Right cardiac atrium (tissue), 5 donors: ENCODE measurements around the gene C16orf96. TPM values are rescaled to one million over a fixed set of nuclear protein-coding genes. Genes with fewer than 3 reads are reported as not detected.

ENCODE experiments used
- ATAC-seq, 2 donors: fragments of 200-7000 bp; cut with Tn5 transposase; one replicate each; pipeline versions ENCODE4 v1.8.0 to v1.9.1; 2020; ENCODE audit warnings: moderate library complexity in 2 of 2, mild to moderate bottlenecking in 1 of 2
- DNase-seq, 3 donors: peaks; one replicate each; pipeline ENCODE4 v3.0.0-alpha.2; 2020
- H3K27ac ChIP-seq: one replicate; pipeline ENCODE4 v1.5.1; 2013; ENCODE audit warnings: mild to moderate bottlenecking, low read length, control low read depth, moderate library complexity
- H3K27me3 ChIP-seq: one replicate; pipeline ENCODE4 v1.6.1; 2013; ENCODE audit not compliant: control insufficient read depth, insufficient read depth
- H3K4me1 ChIP-seq: one replicate; pipeline ENCODE4 v1.6.1; 2013; ENCODE audit warnings: low read length; ENCODE audit not compliant: control insufficient read depth, insufficient read depth
- H3K4me3 ChIP-seq: one replicate; pipeline ENCODE4 v1.5.1; 2013; ENCODE audit warnings: low read length, control low read depth
- H3K9me3 ChIP-seq: one replicate; pipeline ENCODE4 v1.6.1; 2013; ENCODE audit warnings: low read length; ENCODE audit not compliant: control insufficient read depth
- WGBS: extraction: QIAGEN DNeasy Blood & Tissue Kit; methylation state at CpG from one replicate; pipeline ENCODE4 v1.1.7; 2013; 5-methylcytosine and 5-hydroxymethylcytosine counted together
- intact Hi-C, 4 donors: fragments of 100-400 bp; cut with DNase I; formaldehyde crosslinking; loops; one replicate each; pipeline versions ENCODE4 v1.11.0 to v1.14.0; 2022 to 2023
- polyA plus RNA-seq: library from polyadenylated mRNA; stranded (reverse); fragments of 200-250 nt; gene quantifications from one replicate; pipeline ENCODE4 v1.2.3, GENCODE V29; 2013
- total RNA-seq, 4 donors: library from RNA; stranded (reverse); fragmentation: NEBNext Ultra II Directional; extraction: Animal tissue kit (Norgen Biotek cat#: 25700); gene quantifications; one replicate each; pipeline ENCODE4 v1.2.1, GENCODE V29; 2021
- donor health status: healthy with polysubstance abuse.
- donor health status: DM: no; HTN: yes; CAD: no.
- donor health status: DM: no; HTN: no; CAD: no.
- donor health status: DM: no; HTN: yes; CAD: no; lungs with severe emphysema.
- donor health status: DM: yes; HTN: yes; CAD: no.

The C16orf96 gene
- total and polyA plus RNA-seq, 5 donors: 0.02 to 0.09 (median 0.08) TPM; not detected in 1

DNA sequence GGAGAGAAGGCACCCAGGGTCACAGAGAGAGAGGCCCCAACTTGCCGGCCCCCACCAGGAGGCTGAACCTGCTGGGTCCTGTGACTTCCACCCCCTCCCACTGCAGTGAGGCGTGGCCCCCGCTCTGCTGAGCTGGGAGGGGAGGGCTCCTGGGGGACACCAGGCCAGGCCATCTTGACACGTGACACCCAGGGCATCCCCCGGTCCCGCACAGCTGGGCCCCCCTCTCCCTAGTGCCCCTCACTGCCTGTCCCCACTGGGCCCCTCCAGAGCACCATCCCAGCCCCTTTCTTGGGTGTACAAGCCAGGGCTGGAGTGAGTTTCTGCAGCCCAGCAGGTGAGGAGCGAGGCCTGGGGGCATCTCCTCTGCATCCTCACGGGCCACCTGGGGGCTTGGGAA lies 46.2 kb downstream of the C16orf96 start:
- ATAC-seq (peak in 1 of 2 donors; percentile 30), DNase-seq (no peak)
- Histone ChIP-seq H3K4me3 (no peak overlapping the region), H3K27ac (no peak overlapping the region), H3K4me1 (no peaks in the 10 kb centered on the region), H3K27me3 (no peaks in the 10 kb centered on the region), H3K9me3 (no peaks in the 10 kb centered on the region)
- intact Hi-C loops: no loop called here
- 61% methylated on average over 8 of the region's 8 CpGs for WGBS

DNA sequence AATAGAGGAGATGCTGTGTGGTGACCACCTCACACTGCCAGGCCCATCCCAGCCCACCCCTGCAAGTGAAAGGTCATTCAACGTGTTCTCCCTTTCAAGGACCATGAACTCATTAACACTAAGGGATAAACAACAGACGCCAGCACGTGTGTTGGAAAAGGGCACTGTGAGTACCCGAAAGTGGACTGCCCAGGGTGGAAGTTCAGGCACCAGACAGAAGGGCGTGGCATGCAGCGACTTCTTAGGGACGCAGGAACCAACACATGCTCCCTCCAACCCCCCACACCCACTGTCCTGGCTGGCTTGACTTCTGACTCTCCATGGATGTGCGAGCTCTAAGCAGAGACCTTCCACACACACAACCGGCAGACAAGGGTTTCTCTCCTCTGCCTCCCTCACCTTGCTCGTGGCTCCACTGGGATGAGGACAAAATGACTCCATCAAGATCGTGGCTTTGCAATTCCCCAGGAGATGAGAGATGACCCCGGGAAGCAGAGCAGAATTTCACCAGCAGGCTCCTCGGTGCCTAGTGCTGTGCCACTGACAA lies 47.6 kb downstream of the C16orf96 start:
- no peaks in the 10 kb centered on the region for H3K4me1 ChIP-seq
- whole genome bisulfite sequencing: 73% methylated on average over 13 of the region's 13 CpGs
- H3K27me3 ChIP-seq: no peaks in the 10 kb centered on the region
- H3K4me3 ChIP-seq: no peak overlapping the region
- no peak for DNase-seq
- no peak overlapping the region for H3K27ac ChIP-seq
- no peak for ATAC-seq
- H3K9me3 ChIP-seq: no peaks in the 10 kb centered on the region
- intact Hi-C loops: no loop called here

DNA sequence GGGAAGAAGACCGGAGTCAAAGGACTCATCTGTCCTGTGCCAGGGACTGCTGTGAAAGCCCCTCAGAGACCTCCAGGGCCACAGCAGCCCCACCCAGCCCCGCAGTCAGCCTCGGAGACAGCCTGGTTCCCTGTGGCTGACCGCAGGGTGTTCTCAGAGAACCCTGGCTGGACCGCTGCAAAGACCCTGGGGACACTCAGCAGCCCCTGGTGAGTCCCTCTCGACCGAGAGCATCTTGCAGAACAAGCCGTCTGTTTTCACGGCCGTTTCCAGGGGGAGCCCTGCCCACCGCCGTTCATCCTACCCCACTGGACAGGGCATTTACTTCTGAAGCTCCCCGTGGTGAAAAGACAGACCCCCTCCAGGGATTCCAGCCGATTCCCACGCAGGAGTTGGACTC lies 48.3 kb downstream of the C16orf96 start:
- no peaks in the 10 kb centered on the region for H3K27me3 ChIP-seq
- no peak overlapping the region for H3K4me3 ChIP-seq
- intact Hi-C loops: no loop called here
- H3K4me1 ChIP-seq: no peaks in the 10 kb centered on the region
- 41% methylated on average over 15 of the region's 15 CpGs for WGBS
- H3K9me3 ChIP-seq: no peaks in the 10 kb centered on the region
- no peak overlapping the region for H3K27ac ChIP-seq
- ATAC-seq (peak in 1 of 2 donors; percentile 2), DNase-seq (no peak)

DNA sequence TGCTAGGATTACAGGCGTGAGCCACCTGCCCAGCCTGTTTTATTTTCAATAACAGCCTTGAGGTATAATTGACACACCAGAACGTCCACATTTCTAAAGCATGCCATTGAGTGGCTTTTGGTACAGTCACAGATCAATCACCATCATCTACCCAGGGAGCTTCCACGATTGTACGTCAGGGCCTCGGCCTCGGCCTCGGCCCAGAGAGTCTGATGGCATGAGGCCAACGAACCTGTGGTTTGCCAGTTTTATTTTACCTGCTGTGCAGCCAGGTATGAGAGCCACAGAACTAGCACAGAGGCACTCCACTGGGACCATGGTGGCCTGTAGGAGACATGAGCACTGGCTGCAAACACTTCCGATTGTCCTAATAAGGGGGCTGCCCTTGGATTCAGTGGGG lies 50.2 kb downstream of the C16orf96 start:
- Histone ChIP-seq H3K9me3 (no peaks in the 10 kb centered on the region), H3K27me3 (no peaks in the 10 kb centered on the region), H3K4me3 (no peak overlapping the region), H3K27ac (no peak overlapping the region), H3K4me1 (no peaks in the 10 kb centered on the region)
- 88% methylated on average over 9 of the region's 9 CpGs for WGBS
- DNase-seq (no peak), ATAC-seq (no peak)
- intact Hi-C loops: no loop called here

DNA sequence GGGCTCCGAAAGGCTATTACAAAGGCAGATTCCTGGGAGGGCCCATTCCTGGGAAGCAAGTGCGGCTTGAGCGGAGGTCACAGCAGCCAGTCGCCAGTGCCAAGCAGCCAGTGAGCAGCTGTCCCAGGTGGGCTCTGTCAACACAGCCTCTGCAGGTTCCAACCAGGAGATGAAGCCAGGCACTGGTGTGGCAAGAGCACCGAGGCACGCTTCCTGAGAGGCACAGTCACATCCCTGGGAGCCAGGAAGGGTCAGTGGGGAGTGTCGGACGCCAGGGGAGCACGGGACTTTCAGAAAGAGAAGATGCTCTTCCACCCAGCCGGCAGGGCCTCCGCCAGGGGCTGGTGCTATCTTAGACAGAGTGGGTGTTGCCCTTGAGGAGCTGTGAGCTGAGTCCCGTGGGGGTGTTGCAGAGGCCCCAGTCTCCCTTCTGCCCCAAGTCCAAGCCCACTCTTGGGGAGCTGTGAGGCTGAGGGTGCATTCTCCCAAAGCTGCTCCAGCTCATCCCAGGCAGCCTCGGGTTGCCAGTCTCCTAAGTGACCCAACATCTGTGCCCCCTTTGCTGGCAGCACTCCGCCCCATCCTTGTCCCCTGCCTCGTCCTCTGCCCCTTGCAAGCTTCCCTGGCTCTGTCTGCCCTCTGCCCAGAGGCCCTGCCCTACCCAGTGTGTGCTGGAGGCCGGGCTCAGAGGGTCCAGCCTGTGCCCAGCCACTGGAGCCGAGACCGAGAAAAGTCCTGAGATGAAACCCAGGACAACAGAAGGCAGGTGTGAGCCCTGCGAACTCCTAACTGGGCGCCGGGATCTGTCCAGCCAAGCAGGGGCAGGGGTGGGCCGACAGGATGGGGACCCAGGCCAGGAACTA lies 51.9 kb downstream of the C16orf96 start:
- ATAC-seq: no peak
- intact Hi-C loops: no loop called here
- WGBS: 86% methylated on average over 22 of the region's 22 CpGs

DNA sequence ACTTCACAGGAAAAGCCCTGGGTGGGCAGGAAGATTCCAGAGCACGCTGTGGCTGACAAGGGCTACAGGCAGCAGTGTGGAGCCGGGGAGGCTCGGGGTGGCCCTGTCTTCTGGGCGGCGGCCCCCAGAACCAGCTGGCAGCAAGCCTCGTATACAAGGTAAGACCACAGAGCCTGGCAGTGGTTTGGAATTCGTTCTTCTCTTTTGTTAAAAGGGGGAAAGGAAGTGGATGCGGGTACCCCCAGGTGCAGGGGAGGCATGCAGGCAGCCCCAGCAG lies 52.5 kb downstream of the C16orf96 start:
- WGBS: 80% methylated on average over 8 of the region's 8 CpGs
- intact Hi-C loops: no loop called here
- Histone ChIP-seq H3K9me3 (no peaks in the 10 kb centered on the region), H3K4me3 (no peak overlapping the region), H3K4me1 (peaks cover 5% of the 10 kb centered on the region), H3K27me3 (no peaks in the 10 kb centered on the region), H3K27ac (no peak overlapping the region)
- ATAC-seq (no peak), DNase-seq (no peak)

More for the DNA sequence above, 51.9 kb downstream of the C16orf96 start:
- no peaks in the 10 kb centered on the region for H3K9me3 ChIP-seq
- no peak overlapping the region for H3K4me3 ChIP-seq
- DNase-seq: peak in 1 of 3 donors; percentile 32
- H3K27me3 ChIP-seq: no peaks in the 10 kb centered on the region
- no peaks in the 10 kb centered on the region for H3K4me1 ChIP-seq
- H3K27ac ChIP-seq: no peak overlapping the region

DNA sequence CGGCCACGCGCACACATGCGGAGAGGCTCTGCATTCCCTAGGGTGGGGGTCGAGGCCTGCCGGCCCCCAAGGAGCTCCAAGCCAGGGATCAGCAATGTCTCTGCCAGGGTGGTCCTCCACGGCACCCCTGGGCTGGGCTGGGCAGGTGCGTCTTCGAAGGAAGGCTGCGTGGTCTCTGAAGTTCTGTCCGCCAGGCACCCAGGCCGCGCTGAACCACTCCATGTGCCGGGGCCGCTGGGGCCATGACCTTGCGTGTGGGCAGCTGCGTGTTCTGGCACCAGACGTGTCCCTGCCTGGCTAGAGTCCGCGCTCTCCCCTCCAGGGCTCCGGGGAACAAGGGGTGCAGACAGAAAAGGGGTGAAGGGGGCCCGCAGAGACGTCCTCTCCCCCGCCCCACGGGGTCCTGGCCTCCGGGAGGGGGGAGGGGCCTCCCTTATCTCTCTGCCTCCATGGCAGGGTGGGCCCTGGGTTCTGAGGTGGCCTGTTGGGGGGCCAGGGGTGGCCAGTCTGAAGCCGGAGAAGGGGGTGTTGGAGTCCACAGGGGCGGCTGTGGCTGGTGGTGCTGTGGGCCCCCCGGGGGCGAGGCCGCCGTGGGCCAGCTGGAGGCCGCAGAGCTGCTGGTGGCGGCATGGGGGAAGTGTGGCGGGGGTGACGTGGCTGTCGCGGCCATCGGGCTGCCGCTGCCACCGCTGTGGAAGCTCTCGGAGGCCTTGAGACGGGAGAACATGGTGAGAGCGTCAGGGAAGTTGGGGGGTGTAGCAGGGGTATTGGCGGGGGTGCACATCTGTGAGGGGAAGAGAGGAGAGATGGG lies 53.3 kb downstream of the C16orf96 start:
- intact Hi-C loops: loop anchor here in 1 of 4 donors (10.0 kb wide), 1 partner anchor 95 kb away; no protein-coding TSS in a partner anchor
- no peaks in the 10 kb centered on the region for H3K9me3 ChIP-seq
- DNase-seq: peak in 1 of 3 donors; percentile 50
- H3K4me3 ChIP-seq: no peak overlapping the region
- no peak overlapping the region for H3K27ac ChIP-seq
- ATAC-seq: no peak
- no peaks in the 10 kb centered on the region for H3K27me3 ChIP-seq
- H3K4me1 ChIP-seq: peaks cover 8% of the 10 kb centered on the region
- 84% methylated on average over 45 of the region's 45 CpGs for WGBS

DNA sequence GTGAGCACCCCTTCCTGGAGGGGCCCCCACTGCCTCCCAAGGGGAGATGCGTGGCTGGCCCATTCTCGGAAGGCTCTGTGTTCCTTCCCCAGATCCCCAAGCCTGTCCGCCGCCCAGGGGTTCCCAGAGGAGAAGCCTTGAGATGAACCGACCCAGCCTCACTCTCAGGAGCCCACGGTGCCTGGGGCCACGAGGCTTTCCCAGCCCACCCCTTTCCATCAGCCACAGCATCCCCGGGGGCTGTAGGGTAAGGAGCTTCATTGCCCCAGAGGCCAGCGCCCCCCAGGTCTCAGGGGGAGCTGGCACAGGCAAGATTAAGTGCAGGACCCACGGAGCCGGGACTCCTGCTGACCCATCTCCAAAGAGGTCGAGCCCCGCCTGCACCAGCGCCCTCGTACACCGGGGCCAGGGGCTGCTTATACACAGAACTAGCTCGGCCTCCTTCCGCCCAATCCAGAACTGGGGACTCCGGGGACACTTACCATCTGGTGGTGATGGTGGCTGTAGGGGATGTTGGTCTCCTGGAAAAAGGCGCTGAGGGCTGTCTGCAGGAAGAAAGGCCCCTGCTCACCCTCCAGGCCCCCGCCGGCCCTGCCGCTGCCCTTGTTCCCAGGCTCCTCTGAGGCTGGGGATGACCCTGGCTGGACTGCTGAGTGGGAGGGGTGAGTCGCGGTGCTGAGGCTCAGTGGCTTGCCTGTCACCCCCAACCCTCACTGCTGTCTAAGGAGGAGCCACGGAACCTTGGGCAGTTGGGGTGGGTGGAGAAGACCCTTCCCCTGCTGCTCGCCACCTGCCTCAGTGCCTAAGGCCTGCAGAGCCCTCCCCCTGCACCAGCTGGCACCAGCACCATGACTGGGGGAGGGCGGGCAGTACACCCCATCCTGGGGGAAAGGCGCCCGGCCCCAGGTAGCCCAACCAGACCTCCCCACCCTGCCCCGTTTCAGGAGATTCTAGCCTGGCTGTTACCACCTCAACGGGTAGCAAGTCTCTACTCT lies 54.2 kb downstream of the C16orf96 start:
- Histone ChIP-seq H3K4me3 (no peak overlapping the region), H3K4me1 (peaks cover 8% of the 10 kb centered on the region), H3K9me3 (no peaks in the 10 kb centered on the region), H3K27me3 (no peaks in the 10 kb centered on the region), H3K27ac (no peak overlapping the region)
- WGBS: 83% methylated on average over 32 of the region's 32 CpGs
- ATAC-seq (no peak), DNase-seq (peak in 1 of 3 donors; percentile 52)
- intact Hi-C loops: loop anchor here in 1 of 4 donors (10.0 kb wide), 1 partner anchor 96 kb away; no protein-coding TSS in a partner anchor

DNA sequence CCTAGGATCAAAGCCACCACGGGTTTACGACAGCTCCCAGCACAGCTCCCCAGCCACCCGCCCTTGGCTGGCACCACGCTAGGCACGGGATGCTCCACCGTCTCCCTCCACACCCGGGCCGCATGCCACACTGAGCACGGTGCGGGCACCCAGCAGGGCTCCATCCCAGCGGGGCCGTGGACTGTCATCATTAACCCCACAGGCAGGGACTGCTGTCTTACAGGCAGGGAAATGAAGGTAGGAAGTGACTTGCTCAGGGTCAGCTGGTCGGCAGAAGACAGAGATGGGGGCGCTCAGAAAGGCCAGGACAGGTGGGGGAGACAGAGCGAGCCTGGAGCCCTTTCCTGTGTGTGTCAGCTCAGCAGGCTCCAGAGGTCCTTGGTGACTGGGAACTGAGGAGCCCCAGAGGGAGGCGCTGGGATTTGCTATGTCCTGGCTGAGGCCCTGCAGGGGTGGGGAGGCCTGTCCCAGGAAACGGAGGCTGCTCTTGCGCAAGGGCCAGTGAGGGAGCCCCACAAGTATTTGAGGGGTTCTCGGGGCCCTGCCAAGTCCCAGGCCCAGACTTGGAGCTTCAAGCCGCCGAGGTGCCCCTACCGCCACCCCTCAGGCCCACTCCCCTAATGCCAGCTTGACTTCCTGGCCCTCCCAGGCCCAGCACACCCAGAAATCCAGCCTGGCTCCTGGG lies 55.3 kb downstream of the C16orf96 start:
- H3K9me3 ChIP-seq: no peaks in the 10 kb centered on the region
- H3K27ac ChIP-seq: no peak overlapping the region
- no peak overlapping the region for H3K4me3 ChIP-seq
- no peak for ATAC-seq
- intact Hi-C loops: loop anchor here in 1 of 4 donors (10.0 kb wide), 1 partner anchor 97 kb away; no protein-coding TSS in a partner anchor
- WGBS: 87% methylated on average over 22 of the region's 22 CpGs
- peaks cover 8% of the 10 kb centered on the region for H3K4me1 ChIP-seq
- peak in 1 of 3 donors; percentile 56 for DNase-seq
- no peaks in the 10 kb centered on the region for H3K27me3 ChIP-seq

DNA sequence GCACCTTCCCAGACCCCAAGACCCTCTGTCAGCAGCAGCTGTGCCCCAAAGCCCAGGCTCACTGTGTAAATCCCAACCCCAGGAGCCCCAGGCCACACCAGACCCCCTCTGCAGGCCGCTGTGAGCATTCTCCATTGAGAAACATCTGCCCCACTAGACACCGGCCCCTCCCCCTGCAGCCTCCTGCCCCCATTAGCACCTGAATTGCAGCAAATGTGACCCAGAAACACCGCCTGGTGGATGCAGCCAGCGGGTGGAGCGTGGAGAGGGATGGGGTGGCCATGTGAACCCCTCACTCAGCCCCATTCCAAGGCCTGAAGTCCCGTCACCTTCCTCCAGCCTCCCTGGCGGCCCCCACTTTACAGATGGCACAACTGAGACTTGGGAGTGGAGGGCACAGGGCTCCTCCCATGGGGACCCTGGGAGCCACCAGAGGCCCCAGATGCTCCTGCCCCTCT lies 56.4 kb downstream of the C16orf96 start:
- no peak overlapping the region for H3K4me3 ChIP-seq
- WGBS: 92% methylated on average over 7 of the region's 7 CpGs
- no peak overlapping the region for H3K27ac ChIP-seq
- H3K27me3 ChIP-seq: no peaks in the 10 kb centered on the region
- intact Hi-C loops: loop anchor here in 1 of 4 donors (10.0 kb wide), 1 partner anchor 98 kb away; no protein-coding TSS in a partner anchor
- DNase-seq: peak in 1 of 3 donors; percentile 49
- no peaks in the 10 kb centered on the region for H3K9me3 ChIP-seq
- H3K4me1 ChIP-seq: peaks cover 10% of the 10 kb centered on the region
- ATAC-seq: no peak
